IPS-11a (cell line): Measurements from ENCODE around the gene ACOT8.
"Not testable (repeated sequence)": the region's sequence is repeated elsewhere in the genome, so short reads cannot be mapped to it uniquely, and the experiment has no call there.

Experiments
- H3K4me3 ChIP-seq: one replicate; pipeline ENCODE4 v1.5.1; 2013; ENCODE audit warnings: low read depth, low read length, control low read depth

Gene ACOT8

DNA sequence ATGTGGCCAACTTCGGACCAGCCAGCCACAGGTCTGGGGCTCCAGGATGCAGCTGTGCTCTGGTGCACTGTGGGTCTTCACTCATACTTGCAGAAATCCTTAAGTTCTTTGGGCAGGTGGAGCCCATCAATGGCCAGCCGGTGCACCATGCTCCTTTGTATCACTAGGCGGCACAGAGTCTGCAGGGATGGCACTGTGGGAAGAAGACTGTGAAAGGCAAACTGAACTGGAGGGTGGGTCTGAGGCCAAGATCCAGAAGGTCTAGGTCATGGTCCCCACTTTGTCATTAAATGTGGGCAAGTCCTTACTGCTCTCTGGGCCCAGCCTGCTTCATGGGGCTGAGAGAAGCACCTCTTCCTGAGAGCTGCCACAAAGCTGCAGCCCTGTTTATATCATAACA, 31.5 kb upstream of the ACOT8 start:
- H3K4me3 ChIP-seq, result no peak overlapping the region

GRCh38 chr20:45887346-45887715, 30.1 kb upstream of the ACOT8 start, which contains the start of gene SPATA25:
Gene SPATA25 (minus strand): TSS chr20:45887622. CDS start chr20:45887590, 32 bp downstream.
- H3K4me3 ChIP-seq, result no peak within 1 kb of the TSS

DNA sequence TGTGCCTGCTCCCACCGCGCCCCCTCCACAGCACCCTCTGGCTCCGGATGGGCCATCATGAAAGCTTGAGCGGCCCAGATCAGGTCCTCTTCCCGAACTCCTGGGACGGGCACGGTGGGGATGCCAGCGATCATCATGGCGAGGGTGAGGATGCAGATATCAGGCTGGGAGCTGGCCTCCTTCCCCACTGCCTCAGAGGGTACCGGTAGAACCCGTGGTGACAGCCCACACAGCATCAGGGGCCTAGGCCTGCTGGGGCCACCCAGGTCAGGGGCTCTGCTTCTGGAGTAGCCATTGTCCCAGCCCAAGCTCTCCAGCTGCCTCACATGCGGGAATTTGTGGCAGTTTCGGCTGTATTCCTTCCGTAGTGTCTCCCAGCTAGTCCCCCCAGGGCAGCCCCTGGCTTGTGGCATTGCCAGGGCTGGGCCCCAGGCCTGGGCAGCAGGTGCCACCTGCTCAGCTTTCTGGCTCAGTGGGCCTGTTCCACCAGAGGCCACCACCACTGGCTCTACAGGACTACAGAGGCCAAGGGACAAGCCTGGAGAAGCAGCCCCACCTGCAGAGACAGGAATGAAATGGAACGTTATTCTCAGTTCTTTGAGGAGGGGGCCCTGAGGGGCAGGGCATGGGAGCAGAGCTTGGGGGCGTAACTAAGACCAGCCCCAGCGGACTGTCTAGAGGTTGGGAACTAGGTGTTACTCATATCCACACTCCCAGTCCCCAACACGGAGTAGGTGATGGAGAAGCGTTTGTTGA, 29.6 kb upstream of the ACOT8 start:
- H3K4me3 ChIP-seq, result no peak overlapping the region

DNA sequence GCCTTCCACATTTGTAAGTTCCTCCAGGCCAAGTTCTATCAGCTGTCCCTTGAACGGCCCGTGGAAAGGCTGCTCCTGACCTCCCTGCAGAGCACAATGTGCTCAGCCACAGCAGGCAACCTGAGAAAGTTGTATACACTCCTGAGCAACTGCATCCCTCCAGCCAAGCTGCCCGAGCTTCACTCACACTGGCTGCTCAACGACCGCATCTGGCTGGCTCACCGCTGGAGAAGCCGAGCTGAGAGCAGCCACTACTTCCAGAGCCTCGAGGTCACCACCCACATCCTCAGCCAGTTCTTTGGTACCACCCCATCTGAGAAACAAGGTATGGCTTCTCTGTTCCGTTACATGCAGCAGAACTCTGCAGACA, 25.9 kb upstream of the ACOT8 start:
- no peak overlapping the region for H3K4me3 ChIP-seq

DNA sequence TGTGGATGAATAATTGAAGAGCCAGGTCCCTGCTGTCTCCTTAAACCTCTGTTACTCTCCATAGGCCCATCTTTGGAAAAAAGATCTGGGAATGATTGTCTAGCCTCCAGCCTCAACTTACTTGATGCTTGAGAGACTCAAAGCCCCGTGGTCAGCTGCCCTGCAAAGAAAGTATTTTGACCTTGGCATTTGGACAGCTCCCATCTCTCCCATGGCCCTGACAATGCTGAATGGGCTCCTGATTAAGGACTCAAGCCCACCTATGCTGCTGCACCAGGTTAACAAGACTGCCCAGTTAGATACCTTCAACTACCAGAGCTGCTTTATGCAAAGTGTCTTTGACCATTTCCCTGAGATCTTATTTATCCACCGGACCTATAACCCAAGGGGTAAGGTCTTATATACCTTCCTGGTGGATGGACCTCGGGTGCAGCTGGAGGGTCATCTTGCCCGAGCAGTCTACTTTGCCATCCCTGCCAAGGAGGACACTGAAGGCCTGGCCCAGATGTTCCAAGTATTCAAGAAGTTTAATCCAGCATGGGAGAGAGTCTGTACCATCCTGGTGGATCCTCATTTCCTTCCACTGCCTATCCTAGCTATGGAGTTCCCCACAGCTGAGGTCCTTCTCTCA, 25.4 kb upstream of the ACOT8 start:
- H3K4me3 ChIP-seq, result no peak overlapping the region

DNA sequence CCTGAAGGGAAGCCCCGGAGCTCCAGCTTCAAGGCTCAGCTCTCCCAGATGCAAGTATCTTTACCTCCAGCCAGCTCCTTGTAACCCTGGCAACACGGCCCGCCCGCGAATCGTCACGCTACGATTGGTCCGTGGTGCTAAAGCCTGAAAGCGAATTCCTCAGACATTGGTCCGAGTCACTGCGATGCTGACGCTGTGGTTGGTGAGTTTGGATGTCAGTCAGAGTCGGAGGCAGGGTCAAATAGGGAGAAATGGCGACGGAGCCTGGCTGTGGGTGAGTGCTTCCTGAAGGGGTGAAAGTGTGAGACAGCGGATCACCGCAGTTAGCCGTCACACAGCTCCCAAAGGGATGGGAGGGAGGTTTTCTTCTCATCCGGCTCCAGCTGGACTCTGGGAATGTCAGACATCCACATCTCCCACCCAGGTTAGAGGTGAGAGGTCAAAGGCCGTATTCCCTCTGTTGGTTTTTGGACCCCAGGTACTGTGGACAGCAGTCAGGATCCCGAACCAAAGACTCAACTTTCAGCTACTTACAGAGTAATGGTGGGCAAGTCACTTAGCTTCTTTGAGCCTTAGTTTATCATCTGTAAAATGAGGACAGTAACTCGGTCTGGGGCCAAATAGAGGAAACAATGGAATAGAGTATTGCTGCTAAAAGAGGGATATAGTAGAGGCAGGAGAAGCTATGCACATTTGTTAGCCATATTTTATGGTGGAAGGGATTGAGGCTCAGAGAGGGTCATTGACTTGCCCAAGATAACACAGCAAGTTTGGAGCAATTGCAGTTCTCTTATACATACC, 24.0 kb upstream of the ACOT8 start, which contains the start of gene ZSWIM1:
ZSWIM1 (plus strand) TSS at position 240 of the 801 bp plus-strand sequence. CDS start 1,366 bp downstream, outside the sequence.
- H3K4me3 ChIP-seq, result peak within 1 kb of the TSS; percentile 82

DNA sequence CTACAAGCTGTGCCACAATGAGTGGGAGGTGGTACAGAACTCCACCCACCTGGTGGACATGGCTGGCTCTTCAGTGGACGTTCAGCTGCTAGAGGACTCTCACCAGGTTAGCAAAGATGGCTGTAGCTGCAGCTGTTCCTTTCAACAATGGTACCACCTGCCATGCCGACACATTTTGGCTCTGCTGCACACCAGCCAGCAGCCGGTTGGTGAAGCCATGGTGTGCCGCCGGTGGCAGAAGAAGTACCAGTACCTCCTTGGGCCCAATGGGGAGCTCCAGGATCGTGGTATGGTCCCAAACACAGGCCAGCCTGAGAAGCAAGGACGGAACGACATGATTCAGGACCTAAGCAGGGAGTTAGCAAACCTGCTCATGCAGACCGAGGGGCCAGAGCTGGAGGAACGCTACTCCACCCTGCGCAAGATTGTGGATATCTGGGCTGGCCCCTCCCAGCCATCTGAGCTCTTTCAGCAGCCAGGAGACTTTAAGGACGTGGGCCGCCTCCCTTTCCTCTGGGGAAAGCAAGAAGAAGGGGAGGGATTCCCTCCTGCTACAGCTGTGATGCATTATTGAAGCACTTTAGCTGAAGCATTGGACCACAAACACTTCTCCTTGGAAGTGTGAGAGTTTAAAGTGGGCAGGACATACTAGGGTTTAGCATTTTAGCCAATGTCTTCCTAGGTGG, 21.0 kb upstream of the ACOT8 start:
- H3K4me3 ChIP-seq, result no peak overlapping the region

DNA sequence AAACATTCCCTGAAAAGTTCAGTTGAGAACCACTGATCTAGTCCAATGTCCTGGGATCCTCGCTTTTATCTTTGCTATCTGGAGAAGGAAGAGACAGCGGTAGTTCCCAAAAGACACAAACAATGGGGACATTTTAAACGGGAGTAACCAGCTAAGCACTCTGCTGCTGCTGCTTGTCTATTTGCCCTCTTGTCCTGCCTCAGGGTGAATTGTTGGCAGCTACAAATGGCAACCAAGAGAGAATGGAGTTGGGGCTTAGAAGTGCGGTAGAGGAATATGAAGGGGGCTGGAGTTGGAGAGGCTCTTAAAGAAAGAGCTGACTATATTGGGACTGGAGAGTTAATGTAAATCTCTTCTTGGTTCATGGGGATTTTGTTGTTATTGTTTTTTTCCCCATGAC, 17.4 kb upstream of the ACOT8 start:
- H3K4me3 ChIP-seq, result no peak overlapping the region

- H3K4me3 ChIP-seq, result not testable (repeated sequence)
Measured at GRCh38 chr20:45874104-45874481, 16.9 kb upstream of the ACOT8 start.

GRCh38 chr20:45873409-45874103, 16.4 kb upstream of the ACOT8 start:
- no peak overlapping the region for H3K4me3 ChIP-seq

DNA sequence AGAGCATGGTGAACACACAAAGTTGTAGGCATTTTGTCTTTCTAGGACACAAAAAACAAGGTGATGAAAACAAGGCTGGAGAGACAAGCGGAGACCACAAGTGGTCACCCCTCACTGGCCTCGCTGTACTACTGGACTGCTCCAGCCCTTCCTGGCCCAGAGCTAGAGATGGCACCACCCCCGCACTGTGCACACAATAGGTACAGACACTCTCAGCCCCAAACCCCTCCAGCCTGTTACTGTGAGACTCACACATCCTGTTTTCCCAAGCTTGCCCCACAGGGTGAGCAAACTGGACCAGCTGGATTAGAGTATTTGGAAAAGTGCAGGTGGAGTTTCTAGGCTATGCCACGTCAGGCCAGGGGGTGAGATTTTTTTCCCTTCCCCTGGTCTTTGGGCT, 15.4 kb upstream of the ACOT8 start:
- H3K4me3 ChIP-seq, result no peak overlapping the region

DNA sequence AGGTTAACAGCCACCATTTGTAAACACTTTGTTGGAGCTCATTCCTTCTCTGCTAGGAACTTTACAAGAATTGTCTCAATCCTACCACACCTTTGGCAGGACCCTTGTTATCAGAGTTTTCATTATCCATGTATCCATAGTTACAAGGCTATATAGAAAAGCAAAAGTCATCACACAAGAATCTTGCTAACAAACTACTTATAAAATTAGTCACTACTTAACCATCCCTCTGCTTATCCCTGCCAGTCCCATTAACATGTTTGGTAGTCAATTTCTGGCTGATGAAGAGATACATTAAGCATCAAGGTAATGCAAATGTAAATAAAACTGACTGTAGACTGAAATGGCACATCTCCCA, 10.6 kb upstream of the ACOT8 start:
- no peak overlapping the region for H3K4me3 ChIP-seq

- H3K4me3 ChIP-seq, result no peak overlapping the region
Measured at GRCh38 chr20:45867136-45867818, 10.1 kb upstream of the ACOT8 start.

DNA sequence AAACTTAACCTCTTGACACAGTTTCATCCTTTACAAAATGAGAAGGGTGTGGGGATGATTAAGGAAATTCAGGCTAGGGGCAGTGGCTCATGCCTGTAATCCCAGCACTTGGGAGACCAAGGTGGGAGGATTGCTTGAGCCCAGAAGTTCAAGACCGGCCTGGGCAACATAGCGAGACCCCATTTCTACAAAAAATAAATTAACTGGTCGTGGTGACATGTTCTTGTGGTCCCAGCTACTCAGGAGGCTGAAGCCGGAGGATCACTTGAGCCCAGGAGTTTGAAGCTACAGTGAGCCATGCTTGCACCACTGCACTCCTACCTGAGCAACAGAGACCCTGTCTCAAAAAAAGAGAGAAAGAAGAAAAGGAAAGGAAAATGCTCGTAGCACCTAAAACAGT, 9.3 kb upstream of the ACOT8 start:
- no peak overlapping the region for H3K4me3 ChIP-seq

DNA sequence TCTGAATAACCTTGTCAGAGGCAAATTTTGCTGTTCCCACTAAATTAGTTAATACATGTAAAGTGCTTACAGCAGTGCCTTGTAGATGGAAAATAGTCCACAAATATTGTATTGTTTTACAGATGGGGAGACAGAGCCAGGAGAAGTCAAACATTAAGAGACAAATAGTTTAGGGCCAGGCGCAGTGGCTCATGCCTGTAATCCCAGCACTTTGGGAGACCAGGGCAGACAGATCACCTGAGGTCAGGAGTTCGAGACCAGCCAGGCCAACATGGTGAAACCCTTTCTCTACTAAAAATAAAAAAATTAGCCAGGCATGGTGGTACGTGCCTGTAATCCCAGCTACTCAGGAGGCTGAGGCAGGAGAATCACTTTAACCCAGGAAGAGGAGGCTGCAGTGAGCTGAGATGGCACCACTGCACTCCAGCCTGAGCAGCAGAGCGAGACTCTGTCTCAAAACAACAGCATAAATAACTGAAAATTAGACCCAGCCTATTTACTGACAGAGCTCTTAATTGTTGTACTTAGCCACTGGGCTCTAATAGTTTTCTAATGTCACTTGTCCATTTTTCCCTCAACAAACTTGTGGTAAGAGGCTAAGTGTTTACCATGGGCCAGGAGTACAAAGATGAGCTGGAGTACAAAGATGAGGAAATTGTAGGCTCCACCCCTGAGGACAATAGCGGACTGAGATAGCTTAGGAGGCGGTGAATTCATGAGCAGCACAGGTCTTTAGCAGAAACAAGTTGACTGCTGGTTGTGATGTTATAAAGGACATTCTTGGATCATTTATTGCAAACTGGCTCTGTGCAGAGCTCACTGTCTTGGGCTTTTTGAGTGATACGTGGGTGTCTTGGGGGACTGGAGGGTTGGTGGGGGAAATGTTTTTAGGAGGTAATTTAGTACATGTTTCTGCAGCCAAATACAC, 6.6 kb upstream of the ACOT8 start:
- no peak overlapping the region for H3K4me3 ChIP-seq

GRCh38 chr20:45861221-45862075, 4.3 kb upstream of the ACOT8 start:
- H3K4me3 ChIP-seq, result no peak overlapping the region

DNA sequence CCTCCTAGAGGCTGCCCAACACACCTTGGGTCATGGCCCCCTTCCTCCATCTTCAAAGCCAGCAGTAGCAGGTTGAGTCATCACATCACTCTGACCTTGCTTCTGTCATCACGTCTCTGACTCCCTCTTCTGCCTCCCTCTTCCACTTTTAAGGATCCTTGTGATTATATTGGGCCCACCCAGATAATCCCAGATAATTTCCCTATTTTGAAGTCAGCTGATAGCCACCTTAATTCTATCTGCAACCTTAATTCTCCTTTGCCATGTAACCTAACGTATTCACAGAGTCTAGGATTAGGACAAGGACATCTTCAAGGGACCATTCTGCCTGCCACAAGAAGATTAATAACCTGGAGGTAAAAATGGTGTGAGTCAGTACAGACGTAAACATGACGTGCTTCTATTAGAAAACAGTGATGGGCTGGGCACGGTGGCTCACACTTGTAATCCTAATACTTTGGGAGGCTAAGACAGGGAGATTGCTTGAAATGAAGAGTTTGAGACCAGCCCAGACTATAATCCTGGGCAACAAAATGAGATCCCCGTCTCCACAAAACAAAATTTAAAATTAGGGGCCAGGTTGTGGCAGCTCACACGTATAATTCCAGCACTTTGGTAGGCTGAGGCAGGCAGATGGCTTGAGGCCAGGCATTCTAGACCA, 3.5 kb upstream of the ACOT8 start:
- no peak overlapping the region for H3K4me3 ChIP-seq

GRCh38 chr20:45859916-45860315, 2.7 kb upstream of the ACOT8 start:
- H3K4me3 ChIP-seq, result no peak overlapping the region
